GM21786 (cell line): ENCODE results near the gene AMDHD2.

Experiments used
- ATAC-seq: cut with Tn5 transposase; IDR thresholded peaks from one replicate; pipeline ENCODE4 v1.9.1; 2021; ENCODE audit not compliant: unreplicated experiment

Gene AMDHD2

GRCh38 chr16:2498531-2499253, 21.5 kb upstream of the AMDHD2 start:
- no peak for ATAC-seq

GRCh38 chr16:2499454-2499853, 20.7 kb upstream of the AMDHD2 start:
- ATAC-seq = no peak

GRCh38 chr16:2499890-2500429, 20.2 kb upstream of the AMDHD2 start:
- no peak for ATAC-seq

- ATAC-seq = no peak
These were observed 19.7 kb upstream of the AMDHD2 start for GRCh38 chr16:2500430-2500917.

- ATAC-seq = no peak
These were observed 19.0 kb upstream of the AMDHD2 start for GRCh38 chr16:2500918-2501750.

- ATAC-seq = no peak
These were observed 17.9 kb upstream of the AMDHD2 start for GRCh38 chr16:2501946-2502895.

- no peak for ATAC-seq
These were observed 14.5 kb upstream of the AMDHD2 start for GRCh38 chr16:2505695-2506094.

GRCh38 chr16:2507052-2507659, 13.0 kb upstream of the AMDHD2 start:
- ATAC-seq = peak; percentile 73

- no peak for ATAC-seq
These were observed 12.5 kb upstream of the AMDHD2 start for GRCh38 chr16:2507665-2508064.

- no peak for ATAC-seq
These were observed 11.3 kb upstream of the AMDHD2 start for GRCh38 chr16:2508722-2509400.

- no peak for ATAC-seq
These were observed 8.9 kb upstream of the AMDHD2 start for GRCh38 chr16:2511128-2511800.

- ATAC-seq = no peak
These were observed 8.0 kb upstream of the AMDHD2 start for GRCh38 chr16:2511996-2512734.

- ATAC-seq = no peak
These were observed 7.3 kb upstream of the AMDHD2 start for GRCh38 chr16:2512735-2513404.

GRCh38 chr16:2513405-2514332, 6.5 kb upstream of the AMDHD2 start, which contains the start of gene ATP6V0C:
ATP6V0C (plus strand) TSS chr16:2513952; CDS start chr16:2514104, 152 bp downstream.
- peak; percentile 71 for ATAC-seq

GRCh38 chr16:2514333-2515179, 5.6 kb upstream of the AMDHD2 start:
- no peak for ATAC-seq
